ENCODE results near the gene HCFC1R1.

HCFC1R1 gene

GRCh38 chr16:3017344-3017743, 6.4 kb downstream of the HCFC1R1 start:
- DNase-seq: no peak

GRCh38 chr16:3015865-3016521, 7.7 kb downstream of the HCFC1R1 start:
- no peak for DNase-seq

GRCh38 chr16:3014971-3015370, 8.8 kb downstream of the HCFC1R1 start:
- no peak for DNase-seq

GRCh38 chr16:3013998-3014690, 9.6 kb downstream of the HCFC1R1 start:
- DNase-seq: no peak

- no peak for DNase-seq
Observed at GRCh38 chr16:3013491-3013951, 10.2 kb downstream of the HCFC1R1 start.

- no peak for DNase-seq
Observed at GRCh38 chr16:3012828-3013420, 10.8 kb downstream of the HCFC1R1 start, which contains the start of gene CLDN9. Gene CLDN9, plus strand, starts transcription at chr16:3012923. Its CDS starts 440 bp downstream, at chr16:3013363.

- DNase-seq: no peak
Observed at GRCh38 chr16:3012246-3012645, 11.5 kb downstream of the HCFC1R1 start.

- no peak for DNase-seq
Observed at GRCh38 chr16:3010510-3010909, 13.2 kb downstream of the HCFC1R1 start.

- DNase-seq: no peak
Observed at GRCh38 chr16:3009568-3010390, 14.0 kb downstream of the HCFC1R1 start.

- no peak for DNase-seq
Observed at GRCh38 chr16:3008690-3009037, 15.1 kb downstream of the HCFC1R1 start.

GRCh38 chr16:3007957-3008689, 15.6 kb downstream of the HCFC1R1 start:
- DNase-seq: no peak

- DNase-seq: no peak
Observed at GRCh38 chr16:3007059-3007956, 16.4 kb downstream of the HCFC1R1 start.

- no peak for DNase-seq
Observed at GRCh38 chr16:3004781-3005284, 18.9 kb downstream of the HCFC1R1 start.

GRCh38 chr16:3004319-3004718, 19.4 kb downstream of the HCFC1R1 start:
- DNase-seq: no peak

- peak; percentile 100 for DNase-seq
Observed at GRCh38 chr16:3003582-3004270, 20.0 kb downstream of the HCFC1R1 start.

- DNase-seq: no peak
Observed at GRCh38 chr16:3001316-3001715, 22.4 kb downstream of the HCFC1R1 start.

- DNase-seq: no peak
Observed at GRCh38 chr16:3000540-3000939, 23.2 kb downstream of the HCFC1R1 start.

GRCh38 chr16:2999929-3000328, 23.8 kb downstream of the HCFC1R1 start:
- DNase-seq: no peak

GRCh38 chr16:2996298-2996697, 27.4 kb downstream of the HCFC1R1 start:
- DNase-seq: no peak

GRCh38 chr16:2992383-2993081, 31.2 kb downstream of the HCFC1R1 start:
- DNase-seq: no peak
